Cortex of kidney (tissue), 1 donor: Measurements from ENCODE around the gene SH3GL1.

Source experiments
- DNase-seq: peaks from one replicate; lab custom pipeline; 2025; lab: John Stamatoyannopoulos, UW

The SH3GL1 gene

GRCh38 chr19:4375164-4376027 lies 25.0 kb downstream of the SH3GL1 start:
- no peak for DNase-seq

GRCh38 chr19:4374498-4375163 lies 25.7 kb downstream of the SH3GL1 start:
- DNase-seq: no peak

DNA sequence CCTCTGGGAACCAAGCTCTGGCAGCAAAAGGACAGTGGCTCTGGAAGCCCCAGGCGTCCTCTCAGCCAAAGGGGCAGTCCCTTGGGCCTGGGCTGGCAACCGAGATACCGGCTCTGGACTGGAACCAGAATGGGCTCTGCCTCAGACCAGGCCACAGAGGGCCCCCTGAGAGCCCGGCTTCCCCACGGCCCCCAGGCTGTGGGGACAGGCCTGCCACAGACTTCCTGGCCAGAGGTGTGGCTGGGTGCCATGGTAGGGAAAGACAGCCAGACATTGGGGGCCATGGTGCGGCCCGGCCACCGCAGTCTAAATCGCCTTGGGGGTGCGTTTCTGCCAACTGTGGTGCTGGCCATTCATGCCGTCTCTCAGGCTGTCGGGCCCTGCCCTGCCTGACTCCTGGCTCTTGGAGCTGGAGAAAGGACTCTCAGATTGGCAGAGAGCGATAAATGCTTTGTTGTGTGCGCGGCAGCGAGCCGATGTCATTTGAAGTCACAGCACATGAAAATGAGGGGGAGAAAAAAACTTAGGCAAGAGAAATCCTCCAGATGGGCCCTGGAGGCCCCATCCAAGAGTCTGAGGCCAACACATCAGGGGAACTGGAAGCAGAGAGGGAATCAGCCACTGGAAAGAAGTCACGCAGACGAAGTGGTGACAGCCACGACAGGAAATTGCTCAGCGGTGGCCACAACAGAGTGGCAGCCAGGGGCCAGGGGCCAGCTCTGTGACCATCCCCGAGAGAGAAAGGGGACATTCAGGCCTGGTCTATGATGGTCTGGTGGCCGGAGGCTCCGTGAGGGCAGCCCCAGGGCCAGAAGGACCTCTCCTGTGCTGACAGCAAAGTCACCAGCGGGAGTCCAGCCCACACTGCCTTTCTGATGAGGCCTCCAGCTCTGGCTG lies 26.5 kb downstream of the SH3GL1 start:
- no peak for DNase-seq

- DNase-seq: no peak
These were observed 27.4 kb downstream of the SH3GL1 start for GRCh38 chr19:4373013-4373367.

GRCh38 chr19:4372165-4373012 lies 28.0 kb downstream of the SH3GL1 start:
- DNase-seq: no peak

DNA sequence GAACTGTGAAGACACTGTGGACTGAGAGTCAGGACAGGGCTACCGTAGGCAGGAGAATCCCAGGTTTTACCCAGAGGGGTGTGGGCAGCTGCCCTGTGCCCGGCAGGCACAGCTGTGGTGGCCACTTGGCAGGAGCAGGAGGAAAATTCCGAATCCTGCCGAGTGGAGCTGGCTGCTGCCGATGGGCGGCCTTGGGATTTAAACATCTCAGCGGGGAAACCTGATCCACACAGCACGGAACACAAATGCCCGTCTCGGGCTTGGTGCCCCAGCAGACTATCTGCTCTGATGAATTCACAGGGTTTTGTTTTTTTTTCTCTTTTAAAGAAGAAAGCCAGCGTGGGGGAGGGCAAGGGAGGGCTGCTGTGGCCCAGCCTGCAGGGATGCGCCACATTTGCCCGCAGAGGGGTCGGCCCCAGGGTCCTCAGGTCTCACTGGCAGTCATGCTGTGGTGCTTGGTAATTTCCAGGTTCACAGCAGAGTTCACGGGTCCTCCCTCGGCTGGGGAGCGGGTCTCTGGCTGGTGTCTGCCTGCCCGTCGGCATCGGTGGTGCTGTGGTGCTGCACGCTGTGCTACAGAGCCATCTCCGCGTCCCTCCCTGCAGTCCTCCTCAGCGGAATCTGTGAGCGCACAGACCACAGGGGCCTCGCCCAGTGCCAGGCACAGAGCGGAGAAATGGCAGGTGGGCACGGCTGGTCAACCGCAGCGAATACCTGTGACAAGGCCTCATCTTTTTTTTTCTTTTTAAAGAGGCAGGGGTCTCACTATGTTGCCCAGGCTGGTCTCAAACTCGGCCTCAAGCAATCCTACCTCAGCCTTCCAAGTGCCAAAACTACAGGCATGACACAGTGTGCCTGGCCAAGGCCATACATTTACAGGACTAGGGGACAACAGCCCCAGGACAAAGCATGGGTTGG lies 28.8 kb downstream of the SH3GL1 start:
- no peak for DNase-seq

DNA sequence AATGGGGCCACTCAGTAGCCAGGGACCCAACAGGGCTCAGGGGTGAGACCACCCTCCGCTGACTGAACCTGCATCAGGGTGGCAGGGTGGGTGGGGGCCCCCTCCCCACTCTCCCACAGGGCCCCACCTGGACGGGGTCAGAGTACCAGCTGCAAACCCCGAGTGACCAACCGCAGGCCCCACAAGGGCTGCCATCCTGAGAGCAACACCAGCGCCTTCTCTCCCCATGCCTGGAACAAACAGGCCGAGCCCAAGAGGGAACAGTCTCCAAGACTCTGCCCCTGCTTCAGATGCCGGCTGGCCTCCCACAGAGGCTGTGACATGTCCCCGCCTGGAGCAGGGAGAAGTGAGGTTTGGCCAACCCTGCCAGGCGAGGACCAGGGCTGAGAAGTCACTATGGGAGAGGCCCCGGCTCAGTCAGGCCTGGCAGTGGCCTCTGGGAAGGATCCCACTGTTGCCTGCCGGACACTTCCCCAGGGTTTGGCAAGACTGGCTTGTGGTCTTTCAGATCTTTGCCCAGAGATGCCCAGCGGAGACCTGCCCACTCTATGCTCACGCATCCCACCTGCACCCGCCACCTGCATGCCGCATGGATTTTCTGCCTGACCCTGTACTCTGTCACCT lies 29.8 kb downstream of the SH3GL1 start:
- DNase-seq: no peak

DNA sequence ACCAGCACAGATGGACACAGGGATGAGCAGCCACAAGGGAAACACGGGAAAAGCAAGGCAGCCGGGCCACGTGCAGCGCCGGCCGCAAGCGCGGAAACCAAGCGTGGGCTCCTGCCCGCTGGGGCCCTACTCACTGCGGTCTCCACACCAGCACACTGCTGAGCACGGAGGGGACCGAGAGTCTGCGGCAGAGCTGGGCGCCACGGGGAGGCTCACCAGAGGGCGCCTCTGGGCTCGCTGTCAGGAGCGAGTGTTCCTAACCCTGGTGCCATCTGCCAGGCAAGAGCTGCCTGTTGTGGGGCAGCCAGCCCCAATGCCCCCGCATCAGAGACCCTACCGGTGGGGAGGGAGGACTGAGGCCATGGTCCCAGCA lies 30.5 kb downstream of the SH3GL1 start:
- no peak for DNase-seq

GRCh38 chr19:4369109-4369887 lies 31.0 kb downstream of the SH3GL1 start:
- DNase-seq: no peak

- no peak for DNase-seq
These were observed 32.1 kb downstream of the SH3GL1 start for GRCh38 chr19:4368128-4368820.

- DNase-seq: no peak
These were observed 32.6 kb downstream of the SH3GL1 start for GRCh38 chr19:4367781-4368127.

- DNase-seq: no peak
These were observed 33.0 kb downstream of the SH3GL1 start for GRCh38 chr19:4367336-4367723.

DNA sequence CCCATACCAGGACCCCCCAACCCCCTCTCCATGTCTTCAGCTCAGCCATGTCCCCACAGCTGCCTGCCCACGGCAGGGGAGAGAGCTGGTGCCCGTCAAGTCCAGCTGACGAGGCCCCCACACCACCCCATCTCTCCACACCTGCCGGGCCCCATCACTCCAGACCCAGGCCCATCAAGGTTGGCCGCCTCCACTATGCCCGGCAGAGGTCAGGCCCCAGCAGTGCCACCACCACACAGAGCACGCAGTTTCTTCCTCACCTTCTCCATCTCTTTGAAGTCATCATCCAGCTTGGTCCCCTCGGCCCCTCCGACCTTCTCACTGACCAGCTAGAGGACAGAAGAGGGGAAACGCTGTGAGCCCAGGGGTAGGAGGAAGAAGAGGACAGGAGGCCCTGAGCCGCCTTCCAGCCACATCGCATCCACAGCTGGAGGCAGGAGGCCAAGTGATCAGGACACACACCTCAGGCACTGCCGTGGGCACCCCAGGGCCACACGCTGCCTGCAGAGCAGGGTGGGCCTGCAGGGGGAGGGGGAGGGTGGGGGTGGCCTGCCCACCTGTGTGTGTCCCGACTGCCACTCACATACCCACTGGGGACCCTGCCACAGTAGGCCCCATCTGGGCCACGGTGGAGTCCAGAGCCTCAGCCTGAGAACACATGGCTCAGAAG lies 33.5 kb downstream of the SH3GL1 start:
- no peak for DNase-seq

- DNase-seq: no peak
These were observed 34.3 kb downstream of the SH3GL1 start for GRCh38 chr19:4365791-4366665.

- DNase-seq: no peak
These were observed 35.0 kb downstream of the SH3GL1 start for GRCh38 chr19:4365341-4365740.

DNA sequence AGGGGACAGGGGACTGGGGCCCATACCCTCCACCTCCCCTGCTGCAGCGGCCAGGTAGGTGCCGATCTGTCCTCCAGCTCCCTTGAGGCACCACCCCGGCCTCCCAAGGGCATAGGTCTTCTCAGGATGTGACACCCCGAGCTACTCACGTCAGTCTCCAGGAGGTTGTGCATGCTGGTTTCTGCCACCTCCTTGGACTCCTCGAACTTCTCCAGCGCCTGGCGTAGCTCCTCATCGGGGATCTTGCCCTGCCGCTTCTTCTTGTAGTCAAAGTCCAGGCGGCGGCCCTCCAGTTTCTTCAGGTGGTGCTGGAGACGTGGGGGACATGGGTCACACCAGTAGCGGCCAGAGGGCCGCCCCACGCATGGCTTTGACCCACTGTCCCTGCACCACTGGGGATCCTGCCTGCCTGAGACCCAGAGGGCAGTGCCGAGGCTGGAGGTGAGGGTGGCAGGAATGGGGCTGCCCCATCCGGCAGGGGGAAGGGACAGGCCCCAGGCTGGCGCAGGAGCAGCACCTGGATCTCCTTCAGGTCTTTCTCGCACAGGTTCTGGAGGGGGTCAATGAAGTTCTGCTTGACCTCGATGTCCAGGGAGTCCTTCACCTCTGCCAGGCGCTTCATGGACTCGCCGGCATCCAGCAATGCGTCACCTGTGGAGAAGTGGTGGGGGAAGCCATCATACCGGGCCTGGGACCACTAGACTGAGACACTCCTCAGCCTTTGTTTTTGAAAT lies 36.6 kb downstream of the SH3GL1 start:
- no peak for DNase-seq
